HG03575 (cell line): ENCODE measurements around the gene NISCH.
"Not testable (repeated sequence)": the region's sequence is repeated elsewhere in the genome, so short reads cannot be mapped to it uniquely, and the experiment has no call there.

Source experiments
- ATAC-seq: cut with Tn5 transposase; IDR thresholded peaks from one replicate; pipeline ENCODE4 v1.9.1; 2021; ENCODE audit not compliant: unreplicated experiment, insufficient number of reproducible peaks, low FRiP score; ENCODE audit errors: extremely low read depth

NISCH gene

DNA sequence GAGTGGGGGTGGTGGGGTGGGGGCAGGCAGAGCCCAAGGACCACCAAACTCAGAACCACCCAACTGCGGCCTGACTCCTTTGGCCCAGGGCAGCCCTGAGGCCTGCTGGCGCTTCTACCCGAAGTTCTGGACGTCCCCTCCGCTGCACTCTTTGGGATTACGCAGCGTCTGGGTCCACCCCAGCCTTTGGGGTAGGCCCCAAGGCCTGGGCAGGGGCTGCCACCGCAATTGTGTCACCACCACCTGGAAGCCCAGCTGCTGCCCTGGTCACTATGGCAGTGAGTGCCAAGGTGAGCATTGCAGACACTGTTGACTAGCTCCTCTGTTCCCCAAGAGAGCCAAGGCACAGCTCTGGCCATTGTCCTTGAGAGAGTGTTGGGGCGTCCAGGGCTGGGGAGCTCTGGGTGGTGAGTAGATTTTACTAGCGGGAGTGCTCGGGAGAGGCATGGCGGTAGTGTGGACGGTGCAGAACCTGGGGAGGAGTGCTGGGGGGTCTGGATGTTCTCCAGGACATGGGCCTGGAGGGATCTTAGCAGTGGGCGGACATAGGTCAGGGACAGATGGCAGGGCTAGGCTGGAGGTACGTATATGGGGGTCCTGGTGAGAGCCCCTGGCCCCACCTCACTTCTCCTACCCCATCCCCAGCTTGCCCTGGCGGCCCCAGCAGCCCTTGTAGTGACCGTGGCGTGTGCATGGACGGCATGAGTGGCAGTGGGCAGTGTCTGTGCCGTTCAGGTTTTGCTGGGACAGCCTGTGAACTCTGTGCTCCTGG is 65.5 kb downstream of the NISCH start:
- no peak for ATAC-seq

DNA sequence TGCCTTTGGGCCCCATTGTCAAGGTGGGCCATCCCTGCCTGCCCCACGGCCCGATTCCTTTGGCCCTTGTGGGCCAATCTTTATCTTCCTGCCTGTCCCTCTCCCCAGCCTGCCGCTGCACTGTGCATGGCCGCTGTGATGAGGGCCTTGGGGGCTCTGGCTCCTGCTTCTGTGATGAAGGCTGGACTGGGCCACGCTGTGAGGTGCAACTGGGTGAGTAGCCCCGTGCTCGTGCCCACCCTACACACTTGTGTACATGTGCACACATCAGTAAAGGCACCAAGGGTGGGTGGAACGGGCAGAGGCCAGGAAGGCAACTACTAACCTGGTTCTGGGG is 66.1 kb downstream of the NISCH start:
- ATAC-seq = no peak

DNA sequence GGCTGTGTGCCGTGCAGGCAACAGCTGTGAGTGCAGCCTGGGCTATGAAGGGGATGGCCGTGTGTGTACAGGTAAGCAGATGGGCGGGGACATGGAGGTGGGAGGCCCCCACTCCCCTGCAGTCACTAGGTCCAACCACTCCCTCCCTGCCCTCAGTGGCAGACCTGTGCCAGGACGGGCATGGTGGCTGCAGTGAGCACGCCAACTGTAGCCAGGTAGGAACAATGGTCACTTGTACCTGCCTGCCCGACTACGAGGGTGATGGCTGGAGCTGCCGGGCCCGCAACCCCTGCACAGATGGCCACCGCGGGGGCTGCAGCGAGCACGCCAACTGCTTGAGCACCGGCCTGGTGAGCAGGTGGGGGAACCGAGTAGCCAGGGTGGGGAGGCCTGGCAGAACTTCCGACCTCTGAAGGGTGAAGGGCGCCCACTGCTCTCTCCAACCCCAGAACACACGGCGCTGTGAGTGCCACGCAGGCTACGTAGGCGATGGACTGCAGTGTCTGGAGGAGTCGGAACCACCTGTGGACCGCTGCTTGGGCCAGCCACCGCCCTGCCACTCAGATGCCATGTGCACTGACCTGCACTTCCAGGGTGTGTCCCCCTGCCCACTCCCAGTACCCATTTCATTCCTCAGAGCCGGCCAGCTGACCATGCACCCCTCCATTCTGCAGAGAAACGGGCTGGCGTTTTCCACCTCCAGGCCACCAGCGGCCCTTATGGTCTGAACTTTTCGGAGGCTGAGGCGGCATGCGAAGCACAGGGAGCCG is 66.7 kb downstream of the NISCH start:
- no peak for ATAC-seq

DNA sequence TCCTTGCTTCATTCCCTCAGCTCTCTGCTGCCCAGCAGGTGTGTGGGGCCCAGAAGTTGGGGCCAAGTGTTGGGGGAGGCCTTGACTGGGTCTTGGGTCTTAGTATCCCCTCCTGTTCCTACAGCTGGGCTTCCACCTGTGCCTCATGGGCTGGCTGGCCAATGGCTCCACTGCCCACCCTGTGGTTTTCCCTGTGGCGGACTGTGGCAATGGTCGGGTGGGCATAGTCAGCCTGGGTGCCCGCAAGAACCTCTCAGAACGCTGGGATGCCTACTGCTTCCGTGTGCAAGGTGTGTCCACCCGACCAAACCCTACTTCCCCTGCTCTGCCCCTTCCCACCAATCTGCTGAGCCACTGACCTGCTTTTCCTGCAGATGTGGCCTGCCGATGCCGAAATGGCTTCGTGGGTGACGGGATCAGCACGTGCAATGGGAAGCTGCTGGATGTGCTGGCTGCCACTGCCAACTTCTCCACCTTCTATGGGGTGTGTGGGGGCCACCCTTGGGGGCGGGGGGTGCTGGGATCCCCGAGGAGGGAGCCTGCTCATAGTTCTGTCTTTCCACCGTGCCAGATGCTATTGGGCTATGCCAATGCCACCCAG is 67.3 kb downstream of the NISCH start:
- ATAC-seq = no peak

DNA sequence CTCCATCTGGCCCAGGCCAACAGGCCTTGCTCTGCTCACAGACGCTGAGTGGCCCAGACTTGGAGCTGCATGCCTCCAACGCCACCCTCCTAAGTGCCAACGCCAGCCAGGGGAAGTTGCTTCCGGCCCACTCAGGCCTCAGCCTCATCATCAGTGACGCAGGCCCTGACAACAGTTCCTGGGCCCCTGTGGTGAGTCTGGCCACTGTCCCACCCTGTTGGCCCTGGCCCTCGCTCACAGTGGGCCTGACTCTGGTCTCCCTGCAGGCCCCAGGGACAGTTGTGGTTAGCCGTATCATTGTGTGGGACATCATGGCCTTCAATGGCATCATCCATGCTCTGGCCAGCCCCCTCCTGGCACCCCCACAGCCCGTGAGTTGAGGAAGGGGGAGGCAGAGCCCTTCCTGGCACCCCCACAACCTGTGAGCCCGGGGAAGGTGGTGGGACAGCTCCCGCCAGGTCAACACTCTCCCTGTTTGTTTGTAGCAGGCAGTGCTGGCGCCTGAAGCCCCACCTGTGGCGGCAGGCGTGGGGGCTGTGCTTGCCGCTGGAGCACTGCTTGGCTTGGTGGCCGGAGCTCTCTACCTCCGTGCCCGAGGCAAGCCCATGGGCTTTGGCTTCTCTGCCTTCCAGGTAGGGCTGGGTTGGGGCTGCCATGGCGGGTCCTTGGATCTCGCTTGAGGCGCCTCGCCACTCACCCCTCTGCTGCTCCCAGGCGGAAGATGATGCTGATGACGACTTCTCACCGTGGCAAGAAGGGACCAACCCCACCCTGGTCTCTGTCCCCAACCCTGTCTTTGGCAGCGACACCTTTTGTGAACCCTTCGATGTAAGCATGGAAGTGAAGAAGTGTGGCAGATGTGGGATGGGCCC is 68.2 kb downstream of the NISCH start:
- no peak for ATAC-seq

DNA sequence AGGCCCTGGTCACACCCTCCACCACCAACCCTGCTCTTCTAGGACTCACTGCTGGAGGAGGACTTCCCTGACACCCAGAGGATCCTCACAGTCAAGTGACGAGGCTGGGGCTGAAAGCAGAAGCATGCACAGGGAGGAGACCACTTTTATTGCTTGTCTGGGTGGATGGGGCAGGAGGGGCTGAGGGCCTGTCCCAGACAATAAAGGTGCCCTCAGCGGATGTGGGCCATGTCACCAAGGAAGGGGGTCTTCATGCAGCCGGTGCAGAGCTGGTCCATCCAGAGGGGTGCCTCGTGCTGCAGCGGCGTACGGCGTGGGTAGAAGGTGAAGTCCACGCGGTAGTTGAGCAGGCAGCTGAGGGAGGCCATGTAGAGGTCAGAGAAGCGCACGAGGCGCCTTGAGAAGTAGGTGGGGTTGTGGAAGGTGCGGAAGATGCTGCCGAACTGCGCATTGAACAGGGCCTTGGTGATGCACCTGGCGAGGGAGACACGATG is 68.9 kb downstream of the NISCH start:
- no peak for ATAC-seq

DNA sequence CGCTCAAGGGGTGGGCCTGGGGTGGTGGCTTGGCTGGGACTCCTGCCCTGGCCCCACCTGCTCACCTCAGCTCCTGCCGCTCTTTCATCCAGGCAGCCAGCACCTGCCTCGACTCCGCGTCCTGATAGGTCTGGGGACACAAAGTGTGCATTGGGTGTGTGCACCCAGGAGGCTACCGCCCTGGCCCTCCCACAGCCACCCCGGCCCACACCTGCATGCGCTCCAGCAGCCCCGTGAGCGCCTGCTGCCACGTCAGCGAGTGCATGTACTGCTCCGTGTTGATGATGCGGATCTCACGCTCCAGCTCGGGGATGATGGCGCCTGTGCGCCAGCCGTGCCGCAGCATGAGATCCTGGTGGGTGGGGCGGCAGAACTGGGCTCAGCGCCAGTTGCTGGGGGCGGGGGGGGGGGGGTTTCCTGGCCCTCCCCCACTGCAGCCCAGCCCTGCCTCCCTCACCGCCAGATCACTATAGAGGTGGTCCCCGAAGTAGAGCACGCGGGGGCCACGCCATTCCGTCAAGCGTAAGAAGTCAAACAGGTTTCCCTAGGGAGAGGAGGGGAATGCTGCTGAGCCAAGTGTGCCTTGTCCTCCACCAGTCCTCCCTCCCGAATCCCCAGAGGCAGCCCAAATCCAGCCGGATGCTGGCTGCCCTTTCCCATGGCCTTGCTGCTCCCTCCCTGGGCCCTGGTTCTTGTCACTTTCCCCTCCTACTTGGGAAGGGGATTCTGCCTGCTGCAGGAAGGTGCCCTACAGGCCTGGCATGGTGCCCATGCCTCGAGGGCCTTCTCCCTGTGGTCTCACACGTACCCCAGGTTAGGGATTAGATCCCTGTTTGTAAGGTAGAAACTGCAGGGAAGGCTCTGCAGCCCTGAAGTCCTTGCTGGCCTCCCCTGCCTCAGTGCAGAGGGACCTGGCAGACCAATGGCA is 69.6 kb downstream of the NISCH start:
- ATAC-seq = no peak

DNA sequence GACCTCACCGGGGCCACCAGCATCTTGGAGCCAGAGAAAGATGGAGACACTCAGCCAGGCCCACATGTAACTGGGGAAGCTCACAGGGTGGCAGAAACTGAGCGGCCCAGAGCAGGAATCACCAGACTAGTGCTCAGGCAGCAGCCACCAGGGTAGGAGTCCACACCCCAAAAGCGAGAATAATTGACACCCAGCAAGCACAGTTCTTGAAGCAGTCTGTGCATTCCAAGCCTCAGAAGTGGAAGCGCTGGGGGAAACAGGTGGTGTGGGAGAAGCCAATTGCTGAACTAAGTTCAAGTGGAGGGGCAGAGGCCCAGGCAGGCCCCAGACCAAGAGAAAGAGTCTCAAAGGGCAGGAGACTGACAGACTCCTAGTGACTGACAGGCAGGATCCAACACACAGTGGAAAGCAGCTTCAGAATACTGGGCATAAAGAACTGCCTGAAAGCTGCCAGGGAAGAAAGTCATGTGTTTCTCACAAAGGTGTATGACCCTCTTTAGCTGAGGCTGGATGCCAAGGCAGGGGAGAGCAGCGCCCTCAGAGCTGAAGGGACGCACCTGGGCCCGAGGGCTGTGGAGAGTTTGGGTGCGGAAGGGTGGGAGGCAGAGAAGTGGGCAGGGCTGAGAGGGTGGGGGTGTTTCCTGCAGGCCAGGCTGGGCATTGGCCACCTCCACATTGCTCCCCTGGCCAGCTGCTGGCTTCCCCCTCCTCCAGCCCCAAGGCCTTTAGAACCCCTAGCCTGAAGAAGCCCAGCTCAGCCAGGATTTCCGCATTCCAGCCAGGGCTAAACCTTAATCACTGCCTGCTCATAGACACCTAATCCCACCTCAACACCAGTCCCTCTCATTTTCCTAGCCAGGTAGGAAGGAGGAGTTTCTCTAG is 70.5 kb downstream of the NISCH start:
- ATAC-seq = no peak

DNA sequence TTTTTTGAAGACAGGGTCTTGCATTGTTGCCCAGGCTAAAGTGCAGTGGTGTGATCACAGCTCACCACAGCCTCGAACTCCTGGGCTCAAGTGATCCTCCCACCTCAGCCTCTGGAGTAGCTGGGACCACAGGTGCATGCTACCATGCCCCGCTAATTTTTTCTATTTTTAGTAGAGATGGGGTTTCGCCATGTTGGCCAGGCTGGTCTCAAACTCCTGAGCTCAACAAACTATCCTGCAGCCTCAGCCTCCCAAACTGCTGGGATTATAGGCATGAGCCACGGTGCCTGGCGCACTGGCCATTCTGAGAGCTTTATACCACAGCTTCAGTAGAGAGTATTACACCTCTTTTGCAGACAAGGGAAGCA is 71.3 kb downstream of the NISCH start:
- not testable (repeated sequence) for ATAC-seq

DNA sequence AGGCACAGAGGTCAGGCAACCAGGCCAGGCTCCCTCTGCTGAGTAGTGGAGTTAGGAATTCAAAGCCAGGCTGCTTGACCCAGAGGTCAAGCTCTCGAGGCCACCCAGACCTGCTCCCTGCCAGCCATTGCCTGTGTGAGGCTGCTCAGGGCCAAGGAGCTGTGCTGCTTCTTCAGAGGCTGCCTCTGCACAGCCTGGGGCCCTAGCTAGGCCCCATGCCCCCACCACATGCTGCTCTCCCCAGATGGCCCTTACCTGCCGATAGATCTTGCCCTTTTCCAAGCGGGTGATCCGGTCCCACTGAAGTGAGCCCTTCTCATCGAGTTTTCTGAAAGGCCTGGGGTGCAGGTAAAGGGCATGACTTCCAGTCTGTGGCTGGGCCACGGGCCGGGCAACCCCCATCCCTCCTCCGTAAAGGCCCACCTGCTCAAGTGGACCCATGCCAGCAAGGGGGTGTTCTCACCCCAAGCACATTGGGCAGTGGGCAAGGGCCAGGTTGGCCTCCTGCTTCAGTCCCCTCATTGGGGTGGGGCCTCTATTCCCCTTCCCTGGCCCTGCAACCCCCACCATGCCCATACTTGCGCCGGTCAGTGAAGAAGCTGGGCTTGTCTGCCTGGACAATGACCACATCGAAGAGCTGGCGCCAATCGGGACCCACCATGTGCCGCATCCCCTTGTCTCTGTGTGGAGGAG is 71.8 kb downstream of the NISCH start:
- ATAC-seq = no peak

DNA sequence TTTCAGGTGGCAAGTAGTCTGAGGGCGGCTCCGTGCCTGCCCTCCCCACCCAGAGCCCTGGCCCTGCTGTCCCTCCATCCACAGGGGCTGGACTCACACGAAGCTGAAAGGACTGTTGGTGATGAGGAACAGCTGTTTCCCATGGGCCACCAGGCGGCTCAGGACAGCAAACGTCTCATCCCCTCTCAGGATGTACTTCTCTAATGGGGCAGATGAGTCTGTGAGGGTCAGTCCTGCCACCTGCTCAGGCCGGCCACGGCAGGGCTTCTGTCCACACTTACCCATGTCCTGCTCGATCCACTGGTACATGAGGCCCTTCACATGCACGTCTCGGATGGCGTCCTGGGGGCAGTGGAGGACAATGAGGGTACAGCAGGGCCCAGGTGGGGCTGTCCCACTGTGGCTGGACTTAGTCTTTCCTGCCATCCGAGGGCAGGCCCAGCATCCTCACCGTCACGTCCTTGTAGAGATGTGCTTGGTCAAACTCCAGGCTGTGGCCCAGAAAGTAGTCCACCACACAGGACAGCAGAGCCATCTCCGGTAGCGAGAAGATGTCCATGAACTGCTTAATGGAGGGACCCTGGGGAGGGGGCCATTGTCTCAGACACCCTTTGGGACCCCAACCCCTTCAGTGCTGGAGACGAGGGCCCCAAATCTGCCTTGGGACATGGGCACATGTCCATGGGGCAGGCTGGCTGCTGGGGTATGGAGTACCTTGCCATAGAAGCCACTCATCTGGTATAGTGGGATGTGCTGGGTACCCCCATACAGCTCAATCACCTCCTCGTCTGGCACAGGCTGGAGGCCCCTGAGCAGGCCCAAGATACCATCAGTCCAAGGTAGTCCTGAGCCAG is 72.6 kb downstream of the NISCH start:
- no peak for ATAC-seq

DNA sequence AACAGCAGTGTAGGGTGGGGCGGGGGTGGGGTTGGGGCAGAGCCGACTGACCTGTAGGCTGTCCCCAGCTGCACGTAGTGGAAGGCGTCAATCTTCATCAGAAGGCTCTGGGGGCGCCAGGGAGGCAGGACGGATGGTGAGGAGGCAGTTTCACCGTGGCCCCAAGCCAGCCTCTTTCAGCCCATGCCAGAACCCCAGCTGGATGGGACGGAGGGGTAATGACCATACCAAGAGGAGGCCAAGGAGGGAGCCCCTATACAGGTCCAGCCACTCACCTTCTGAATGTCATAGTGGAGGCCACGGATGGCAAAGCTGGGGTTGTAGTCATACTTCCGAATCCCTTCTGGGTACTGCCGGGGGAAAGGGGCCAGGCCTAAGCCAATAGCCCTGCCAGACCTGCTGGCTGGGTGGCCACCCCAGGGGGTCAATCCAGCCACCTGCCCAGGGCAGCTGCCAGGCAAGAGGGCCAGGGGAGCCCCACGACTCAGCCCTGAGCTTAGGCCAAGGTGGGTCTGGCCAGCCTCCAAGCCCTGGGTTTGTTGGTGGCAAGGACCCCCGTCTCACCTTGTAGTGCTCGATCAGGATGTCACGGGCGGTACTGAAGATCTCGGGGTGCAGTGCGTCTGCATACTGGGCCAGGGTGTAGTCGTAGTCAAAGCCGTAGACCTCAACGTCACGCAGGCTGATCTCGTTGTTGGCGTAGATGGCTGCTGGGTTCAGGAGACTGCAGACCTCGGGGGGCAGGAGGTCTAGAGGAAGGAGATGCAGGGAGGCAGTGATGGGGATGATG is 73.4 kb downstream of the NISCH start:
- no peak for ATAC-seq

DNA sequence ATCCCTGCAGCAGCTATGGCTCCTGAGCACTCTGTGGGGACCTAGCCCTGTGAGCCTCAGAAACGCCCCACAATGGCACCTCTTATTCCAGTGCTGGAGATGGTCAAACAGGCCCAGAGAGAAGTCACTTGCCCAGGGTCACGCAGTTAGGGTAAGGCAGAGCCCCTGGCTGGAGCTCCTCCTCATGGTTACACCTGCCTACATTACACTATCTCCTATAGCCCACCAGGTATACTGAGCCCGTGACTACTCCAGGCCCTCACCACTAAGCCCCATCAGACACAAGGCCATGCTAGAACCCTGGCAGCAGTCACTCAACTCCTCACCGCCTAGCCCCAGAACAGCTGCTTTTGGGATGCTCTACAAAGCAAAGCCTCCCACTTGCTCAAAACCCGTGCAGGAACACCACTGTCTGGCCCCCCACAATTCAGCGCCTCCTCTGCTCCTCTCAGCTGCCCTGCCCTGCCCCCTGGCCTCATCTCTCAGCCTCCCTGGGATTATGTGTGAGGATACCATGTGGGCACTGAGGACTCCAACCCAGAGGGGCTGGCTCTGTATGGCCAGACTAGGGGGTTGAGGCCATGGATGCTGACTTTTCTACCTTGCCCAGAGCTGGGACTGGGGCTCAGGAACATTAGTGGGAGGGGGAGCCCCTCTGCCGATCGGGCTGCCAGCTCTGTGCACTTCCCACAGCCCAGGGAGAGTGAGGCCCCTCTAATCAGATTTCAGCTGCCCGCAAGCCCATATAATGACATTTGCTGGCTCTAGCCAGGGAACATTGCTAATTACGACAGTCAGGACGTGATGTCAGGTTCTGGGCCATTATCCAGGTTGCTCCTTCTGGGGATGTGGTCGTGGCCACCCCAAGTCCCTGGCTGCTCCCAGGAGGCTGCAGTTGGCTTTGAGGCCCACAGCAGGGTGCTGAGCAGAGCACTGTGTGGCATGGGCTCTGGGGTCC is 74.3 kb downstream of the NISCH start:
- ATAC-seq = no peak
